Neural cell (in vitro differentiated cells): Measurements from ENCODE around the gene ABHD11. TPM values are rescaled to one million over a fixed set of nuclear protein-coding genes. Genes with fewer than 3 reads are reported as not detected.

Experiments
- H2AFZ ChIP-seq: fragments of 200-600, 300-800 bp; sonication (generic), shearing (Covaris generic); 2 replicates; pipeline ENCODE4 v1.6.0; 2014; ENCODE audit warnings: low read depth, mild to moderate bottlenecking, antibody characterized with exemption, low read length, moderate library complexity
- H3F3A ChIP-seq: fragments of 200-600 bp; shearing (Covaris generic); 2 replicates; pipeline ENCODE4 v1.6.1; 2016; ENCODE audit warnings: mild to moderate bottlenecking, moderate library complexity, mixed read lengths, antibody characterized with exemption, low read length; ENCODE audit not compliant: insufficient read depth, poor library complexity, severe bottlenecking
- H3K27ac ChIP-seq: fragments of 200-600, 300-800 bp; sonication (generic), shearing (Covaris generic); 2 replicates; pipeline ENCODE4 v1.5.1; 2014; ENCODE audit warnings: mild to moderate bottlenecking, low read length, moderate library complexity
- H3K27me3 ChIP-seq: fragments of 300-800, 200-600 bp; sonication (generic), shearing (Covaris generic); 2 replicates; pipeline ENCODE4 v1.6.0; 2014; ENCODE audit warnings: mild to moderate bottlenecking, low read depth, low read length, moderate library complexity; ENCODE audit not compliant: insufficient read depth
- H3K36me3 ChIP-seq: fragments of 300-800, 200-600 bp; sonication (generic), shearing (Covaris generic); 2 replicates; pipeline ENCODE4 v1.5.1; 2014; ENCODE audit warnings: mild to moderate bottlenecking, antibody characterized with exemption, low read length, moderate library complexity; ENCODE audit not compliant: insufficient read depth
- H3K4me2 ChIP-seq: fragments of 300-800, 200-600 bp; sonication (generic), shearing (Covaris generic); 2 replicates; pipeline ENCODE4 v1.6.0; 2014; ENCODE audit warnings: mild to moderate bottlenecking, low read length
- H3K4me3 ChIP-seq: fragments of 300-800, 200-600 bp; sonication (generic), shearing (Covaris generic); 2 replicates; pipeline ENCODE4 v1.5.1; 2014; ENCODE audit warnings: mild to moderate bottlenecking, low read length, moderate library complexity
- H3K79me2 ChIP-seq: fragments of 200-600 bp; shearing (Covaris generic); replicated peaks from 2 replicates; pipeline ENCODE4 v1.6.0; 2014; ENCODE audit warnings: mild to moderate bottlenecking, low read length, moderate library complexity; ENCODE audit not compliant: insufficient read depth
- H3K9ac ChIP-seq: fragments of 300-800, 200-600 bp; sonication (generic), shearing (Covaris generic); 2 replicates; pipeline ENCODE4 v1.6.1; 2016; ENCODE audit warnings: mild to moderate bottlenecking, low read length, mixed read lengths
- H3K9me2 ChIP-seq: fragments of 200-600 bp; shearing (Covaris generic); 2 replicates; pipeline ENCODE4 v1.6.1; 2016; ENCODE audit warnings: mild to moderate bottlenecking, low read length, mixed read lengths; ENCODE audit not compliant: insufficient read depth
- H3K9me3 ChIP-seq: fragments of 200-600, 300-800 bp; sonication (generic), shearing (Covaris generic); 2 replicates; pipeline ENCODE4 v1.6.1; 2016; ENCODE audit warnings: mild to moderate bottlenecking, mixed run types, low read length, moderate library complexity, mixed read lengths
- H4K20me1 ChIP-seq: fragments of 200-600 bp; shearing (Covaris generic); 2 replicates; pipeline ENCODE4 v1.6.1; 2016; ENCODE audit warnings: mild to moderate bottlenecking, mixed run types; ENCODE audit not compliant: insufficient read depth
- EP300 ChIP-seq: fragments of 450-650 bp; conservative IDR thresholded peaks from 2 replicates; pipeline ENCODE4 v1.6.1; 2014; ENCODE audit warnings: antibody characterized with exemption, mild to moderate bottlenecking, moderate library complexity; ENCODE audit not compliant: poor library complexity, severe bottlenecking
- EZH2 ChIP-seq: fragments of 200-600, 300-800 bp; shearing (Covaris generic), sonication (generic); IDR thresholded peaks from 2 replicates; pipeline ENCODE4 v1.6.1; 2014; ENCODE audit warnings: antibody characterized with exemption, low read length, borderline replicate concordance, mild to moderate bottlenecking; ENCODE audit not compliant: insufficient read depth, poor library complexity, severe bottlenecking
- MXI1 ChIP-seq: fragments of 450-650 bp; conservative IDR thresholded peaks from 2 replicates; pipeline ENCODE4 v1.6.1; 2014; ENCODE audit warnings: antibody characterized with exemption, mild to moderate bottlenecking; ENCODE audit not compliant: poor library complexity, severe bottlenecking
- POLR2AphosphoS5 ChIP-seq: IDR thresholded peaks from 2 replicates; pipeline ENCODE4 v1.6.1; 2012
- RAD21 ChIP-seq: fragments of 450-650 bp; conservative IDR thresholded peaks from 2 replicates; pipeline ENCODE4 v1.6.1; 2014; ENCODE audit warnings: antibody characterized with exemption, mild to moderate bottlenecking, moderate library complexity
- SMC3 ChIP-seq: fragments of 450-650 bp; conservative IDR thresholded peaks from 2 replicates; pipeline ENCODE4 v1.6.1; 2014; ENCODE audit warnings: antibody characterized with exemption, mild to moderate bottlenecking, moderate library complexity; ENCODE audit not compliant: poor library complexity
- TAF1 ChIP-seq: IDR thresholded peaks from 2 replicates; pipeline ENCODE4 v1.6.1; 2012; ENCODE audit warnings: low read depth
- polyA plus RNA-seq: library from polyadenylated mRNA; depleted of rRNA; stranded (reverse); fragments of >200 nt; gene quantifications from 2 replicates; pipeline ENCODE4 v1.2.3, GENCODE V29; 2014
- TF ChIP-seq, protein P1 (sequence below): IDR thresholded peaks from 2 replicates; pipeline ENCODE4 v1.6.1; 2012; ENCODE audit warnings: borderline replicate concordance
- TF ChIP-seq, protein P2 (sequence below): fragments of 450-650 bp; IDR thresholded peaks from 2 replicates; pipeline ENCODE4 v1.5.1; 2014; ENCODE audit warnings: antibody characterized with exemption, mild to moderate bottlenecking, moderate library complexity; ENCODE audit not compliant: poor library complexity, severe bottlenecking

ABHD11 gene
- polyA plus RNA-seq, 1 donor from 2014 or later, result 26.0 TPM

DNA sequence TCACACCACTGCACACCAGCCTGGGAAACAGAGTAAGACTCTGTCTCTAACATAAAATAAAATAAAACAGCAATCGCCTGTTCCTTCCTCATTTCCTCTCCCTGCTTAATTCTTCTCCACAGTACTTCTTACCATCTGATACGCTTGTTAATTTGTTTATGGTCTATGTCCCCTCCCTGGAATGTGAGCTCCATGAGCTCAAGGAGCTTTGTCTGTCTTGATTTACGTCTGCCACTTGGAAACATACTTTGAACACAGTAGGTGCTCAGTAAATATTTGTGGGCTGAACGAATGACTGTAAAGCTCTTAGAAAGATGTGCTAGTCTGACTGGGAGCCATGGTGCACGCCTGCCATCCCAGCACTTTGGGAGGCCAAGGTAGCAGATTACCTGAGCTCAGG lies 10.1 kb downstream of the ABHD11 start:
- TF ChIP-seq, protein P1, sequence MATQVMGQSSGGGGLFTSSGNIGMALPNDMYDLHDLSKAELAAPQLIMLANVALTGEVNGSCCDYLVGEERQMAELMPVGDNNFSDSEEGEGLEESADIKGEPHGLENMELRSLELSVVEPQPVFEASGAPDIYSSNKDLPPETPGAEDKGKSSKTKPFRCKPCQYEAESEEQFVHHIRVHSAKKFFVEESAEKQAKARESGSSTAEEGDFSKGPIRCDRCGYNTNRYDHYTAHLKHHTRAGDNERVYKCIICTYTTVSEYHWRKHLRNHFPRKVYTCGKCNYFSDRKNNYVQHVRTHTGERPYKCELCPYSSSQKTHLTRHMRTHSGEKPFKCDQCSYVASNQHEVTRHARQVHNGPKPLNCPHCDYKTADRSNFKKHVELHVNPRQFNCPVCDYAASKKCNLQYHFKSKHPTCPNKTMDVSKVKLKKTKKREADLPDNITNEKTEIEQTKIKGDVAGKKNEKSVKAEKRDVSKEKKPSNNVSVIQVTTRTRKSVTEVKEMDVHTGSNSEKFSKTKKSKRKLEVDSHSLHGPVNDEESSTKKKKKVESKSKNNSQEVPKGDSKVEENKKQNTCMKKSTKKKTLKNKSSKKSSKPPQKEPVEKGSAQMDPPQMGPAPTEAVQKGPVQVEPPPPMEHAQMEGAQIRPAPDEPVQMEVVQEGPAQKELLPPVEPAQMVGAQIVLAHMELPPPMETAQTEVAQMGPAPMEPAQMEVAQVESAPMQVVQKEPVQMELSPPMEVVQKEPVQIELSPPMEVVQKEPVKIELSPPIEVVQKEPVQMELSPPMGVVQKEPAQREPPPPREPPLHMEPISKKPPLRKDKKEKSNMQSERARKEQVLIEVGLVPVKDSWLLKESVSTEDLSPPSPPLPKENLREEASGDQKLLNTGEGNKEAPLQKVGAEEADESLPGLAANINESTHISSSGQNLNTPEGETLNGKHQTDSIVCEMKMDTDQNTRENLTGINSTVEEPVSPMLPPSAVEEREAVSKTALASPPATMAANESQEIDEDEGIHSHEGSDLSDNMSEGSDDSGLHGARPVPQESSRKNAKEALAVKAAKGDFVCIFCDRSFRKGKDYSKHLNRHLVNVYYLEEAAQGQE, result no peak
- TF ChIP-seq EZH2, result no peak
- TF ChIP-seq, protein P2, sequence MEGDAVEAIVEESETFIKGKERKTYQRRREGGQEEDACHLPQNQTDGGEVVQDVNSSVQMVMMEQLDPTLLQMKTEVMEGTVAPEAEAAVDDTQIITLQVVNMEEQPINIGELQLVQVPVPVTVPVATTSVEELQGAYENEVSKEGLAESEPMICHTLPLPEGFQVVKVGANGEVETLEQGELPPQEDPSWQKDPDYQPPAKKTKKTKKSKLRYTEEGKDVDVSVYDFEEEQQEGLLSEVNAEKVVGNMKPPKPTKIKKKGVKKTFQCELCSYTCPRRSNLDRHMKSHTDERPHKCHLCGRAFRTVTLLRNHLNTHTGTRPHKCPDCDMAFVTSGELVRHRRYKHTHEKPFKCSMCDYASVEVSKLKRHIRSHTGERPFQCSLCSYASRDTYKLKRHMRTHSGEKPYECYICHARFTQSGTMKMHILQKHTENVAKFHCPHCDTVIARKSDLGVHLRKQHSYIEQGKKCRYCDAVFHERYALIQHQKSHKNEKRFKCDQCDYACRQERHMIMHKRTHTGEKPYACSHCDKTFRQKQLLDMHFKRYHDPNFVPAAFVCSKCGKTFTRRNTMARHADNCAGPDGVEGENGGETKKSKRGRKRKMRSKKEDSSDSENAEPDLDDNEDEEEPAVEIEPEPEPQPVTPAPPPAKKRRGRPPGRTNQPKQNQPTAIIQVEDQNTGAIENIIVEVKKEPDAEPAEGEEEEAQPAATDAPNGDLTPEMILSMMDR, result no peak
- no peak for TF ChIP-seq MXI1
- no peak for TF ChIP-seq EP300
- no peak for TF ChIP-seq TAF1
- no peak for TF ChIP-seq RAD21
- no peak for TF ChIP-seq SMC3
- no peak for TF ChIP-seq POLR2AphosphoS5
- Histone ChIP-seq H4K20me1 (no peaks in the 10 kb centered on the region), H3K9ac (no peak overlapping the region), H3K79me2 (no peaks in the 10 kb centered on the region), H3K4me2 (no peak overlapping the region), H3K27me3 (no peaks in the 10 kb centered on the region), H3K9me2 (no peaks in the 10 kb centered on the region), H3K9me3 (no peaks in the 10 kb centered on the region), H3K36me3 (no peaks in the 10 kb centered on the region), H3K27ac (no peak overlapping the region), H3K4me3 (no peak overlapping the region), H2AFZ (no peak overlapping the region), H3F3A (no peaks in the 10 kb centered on the region)

DNA sequence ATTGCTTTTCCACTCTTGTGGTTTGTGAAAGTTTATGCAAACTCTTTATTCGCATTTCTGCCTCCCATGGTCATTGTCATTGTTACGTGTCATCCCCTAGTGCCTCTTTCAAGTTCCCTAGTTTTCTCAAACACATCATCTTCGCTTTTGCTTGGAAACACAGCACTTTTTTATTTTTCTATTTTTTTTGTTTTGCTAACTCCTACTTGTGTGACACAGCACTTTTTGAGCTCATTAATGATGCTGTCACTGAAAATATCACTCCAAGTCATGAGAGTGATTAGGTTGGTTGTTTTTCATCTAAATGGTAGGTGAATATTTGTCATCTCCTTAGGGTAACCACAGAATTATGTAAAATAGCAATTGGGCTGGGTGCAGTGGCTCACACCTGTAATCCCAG lies 10.7 kb downstream of the ABHD11 start:
- H3K9me3 ChIP-seq, result no peaks in the 10 kb centered on the region
- H3K79me2 ChIP-seq, result no peaks in the 10 kb centered on the region
- H3K9ac ChIP-seq, result no peak overlapping the region
- no peak overlapping the region for H2AFZ ChIP-seq
- H3K9me2 ChIP-seq, result no peaks in the 10 kb centered on the region
- no peak overlapping the region for H3K27ac ChIP-seq
- H3K27me3 ChIP-seq, result no peaks in the 10 kb centered on the region
- no peaks in the 10 kb centered on the region for H3K36me3 ChIP-seq
- H3K4me3 ChIP-seq, result no peak overlapping the region
- no peak overlapping the region for H3K4me2 ChIP-seq
- no peaks in the 10 kb centered on the region for H3F3A ChIP-seq
- no peaks in the 10 kb centered on the region for H4K20me1 ChIP-seq
- TF ChIP-seq, protein P1, result no peak
- TF ChIP-seq EZH2 (no peak), EP300 (no peak), MXI1 (no peak), TAF1 (no peak), RAD21 (no peak), SMC3 (no peak)
- TF ChIP-seq, protein P2, result no peak
